Ramos (cell line): ENCODE results near the gene ELMO3.

Experiments
- in situ Hi-C: fragments of 300-500 bp; cut with MboI; formaldehyde crosslinking; loops from one replicate; pipeline ENCODE4 v1.14.3; 2022; ENCODE audit warnings: low sequenced_read_pairs; ENCODE audit not compliant: unreplicated experiment

The ELMO3 gene, protein sequence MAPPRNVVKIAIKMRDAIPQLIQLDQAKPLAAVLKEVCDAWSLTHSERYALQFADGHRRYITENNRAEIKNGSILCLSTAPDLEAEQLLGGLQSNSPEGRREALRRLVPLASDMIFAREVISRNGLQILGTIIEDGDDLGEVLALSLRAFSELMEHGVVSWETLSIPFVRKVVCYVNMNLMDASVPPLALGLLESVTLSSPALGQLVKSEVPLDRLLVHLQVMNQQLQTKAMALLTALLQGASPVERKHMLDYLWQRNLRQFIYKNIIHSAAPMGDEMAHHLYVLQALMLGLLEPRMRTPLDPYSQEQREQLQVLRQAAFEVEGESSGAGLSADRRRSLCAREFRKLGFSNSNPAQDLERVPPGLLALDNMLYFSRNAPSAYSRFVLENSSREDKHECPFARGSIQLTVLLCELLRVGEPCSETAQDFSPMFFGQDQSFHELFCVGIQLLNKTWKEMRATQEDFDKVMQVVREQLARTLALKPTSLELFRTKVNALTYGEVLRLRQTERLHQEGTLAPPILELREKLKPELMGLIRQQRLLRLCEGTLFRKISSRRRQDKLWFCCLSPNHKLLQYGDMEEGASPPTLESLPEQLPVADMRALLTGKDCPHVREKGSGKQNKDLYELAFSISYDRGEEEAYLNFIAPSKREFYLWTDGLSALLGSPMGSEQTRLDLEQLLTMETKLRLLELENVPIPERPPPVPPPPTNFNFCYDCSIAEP

DNA sequence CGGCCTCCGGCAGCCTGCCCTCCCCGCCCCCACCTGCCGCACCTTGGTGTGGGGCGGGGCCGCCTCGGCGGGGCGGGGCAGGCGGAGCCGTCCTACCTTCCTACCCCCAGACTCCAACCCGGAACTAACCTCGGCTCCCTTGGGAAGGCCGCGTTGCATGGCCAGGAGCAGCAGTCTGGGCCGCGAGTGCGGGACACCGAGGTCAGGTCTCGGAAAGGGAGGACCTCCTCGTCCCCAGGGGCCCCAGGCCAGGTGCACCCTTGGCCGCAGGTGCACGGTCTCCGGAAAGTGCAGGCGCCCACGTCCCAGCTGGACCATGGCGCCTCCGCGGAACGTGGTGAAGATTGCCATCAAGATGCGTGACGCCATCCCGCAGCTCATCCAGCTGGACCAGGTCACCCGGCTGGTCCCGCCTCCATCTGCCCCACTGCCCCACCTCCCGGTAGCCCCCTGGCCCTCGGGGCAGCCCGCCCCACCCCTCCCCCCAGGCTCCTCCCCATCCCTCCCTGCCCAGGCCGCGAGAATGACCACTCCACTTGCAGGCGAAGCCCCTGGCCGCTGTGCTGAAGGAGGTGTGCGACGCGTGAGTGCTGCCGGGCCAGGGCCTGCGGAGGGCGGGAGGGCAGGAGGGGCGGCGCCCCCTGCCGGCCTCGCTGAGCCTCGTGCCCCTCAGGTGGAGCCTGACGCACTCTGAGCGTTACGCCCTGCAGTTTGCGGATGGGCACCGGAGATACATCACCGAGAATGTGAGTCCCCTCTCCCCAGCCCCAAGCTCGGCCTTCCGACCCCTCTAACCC is at the start of gene ELMO3:
Gene ELMO3 (plus strand): TSS at position 121 of the 797 bp plus-strand sequence. CDS start 196 bp downstream, at position 317.
- in situ Hi-C loops: no loop called here

DNA sequence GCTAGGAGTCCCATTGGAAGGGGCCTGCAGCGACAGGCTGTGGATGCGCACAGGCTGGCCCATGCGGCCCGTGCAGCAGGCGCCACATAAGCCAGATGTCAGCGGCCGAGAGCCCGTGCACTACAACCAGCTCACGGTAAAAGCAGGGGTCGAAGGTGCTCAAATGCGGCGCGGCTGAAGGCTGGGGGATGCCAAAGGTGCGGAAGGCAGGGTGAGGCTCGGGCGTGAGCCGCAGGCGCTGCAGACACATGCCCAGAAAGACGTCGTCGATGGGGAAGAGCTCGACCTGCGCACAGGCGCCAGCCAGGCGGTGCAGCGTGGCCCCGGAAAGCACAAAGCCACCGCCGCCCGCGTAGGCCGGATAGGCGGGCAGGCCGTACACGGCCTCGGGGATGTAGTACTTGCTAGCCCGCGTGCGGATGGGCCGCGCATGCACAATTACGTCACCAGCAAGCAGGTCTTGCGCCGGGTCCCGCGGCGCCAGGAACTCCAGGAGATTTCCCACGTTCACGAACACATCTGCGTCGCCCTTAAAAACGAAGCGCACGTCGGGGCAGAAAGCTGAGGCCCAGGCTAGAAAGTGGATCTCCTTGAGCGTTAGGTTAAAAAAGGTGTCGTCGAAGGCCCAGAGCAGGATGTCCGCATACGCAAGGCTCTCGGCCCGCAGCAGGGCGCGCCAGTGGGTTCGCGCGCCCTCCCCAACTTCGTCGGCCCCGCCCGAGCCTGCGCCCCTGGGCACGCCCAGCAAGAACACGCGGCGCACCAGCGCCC is 49.5 kb upstream of the ELMO3 start:
- in situ Hi-C loops: loop anchor here (5.0 kb wide), 1 partner anchor 132 kb away; no protein-coding TSS in a partner anchor

DNA sequence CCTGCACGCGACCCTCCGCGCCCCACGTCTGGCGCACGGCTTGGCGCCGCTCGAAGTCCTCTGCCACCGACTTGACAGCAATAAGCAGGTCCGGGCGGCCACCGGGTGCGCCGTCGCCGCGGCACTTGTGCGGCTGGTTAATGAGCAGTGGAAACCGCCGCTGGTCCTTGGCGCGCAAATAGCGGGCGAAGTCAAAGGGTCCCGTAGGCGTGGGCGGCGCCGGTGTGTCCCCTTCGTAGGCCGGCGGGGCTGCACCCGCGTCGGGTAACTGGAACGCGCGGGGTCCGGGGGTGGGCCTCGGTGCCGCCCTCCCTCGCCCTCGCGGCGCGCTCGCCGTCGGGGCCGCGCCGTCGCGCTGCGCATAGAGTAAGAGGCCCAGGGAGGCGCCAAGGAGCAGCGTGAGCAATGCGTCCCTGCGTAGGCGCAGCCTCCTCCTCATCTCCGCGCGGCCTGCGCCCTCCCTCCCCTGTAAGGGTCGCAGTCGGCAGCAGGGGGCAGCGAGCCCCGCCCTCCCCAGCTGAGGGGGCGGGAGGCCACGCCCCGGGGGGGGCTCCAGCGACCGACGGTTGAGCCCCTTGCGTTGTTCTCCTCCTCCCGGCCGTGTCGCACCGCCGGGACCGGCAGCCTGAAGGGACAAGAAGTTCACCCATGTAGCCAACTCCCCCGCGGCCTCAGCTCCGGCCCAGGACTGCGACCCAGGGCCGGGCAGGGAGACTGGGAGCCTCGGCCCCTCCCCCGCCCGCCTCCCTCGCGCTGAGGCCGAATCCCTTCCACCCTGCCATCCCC is 48.7 kb upstream of the ELMO3 start:
- in situ Hi-C loops: no loop called here

DNA sequence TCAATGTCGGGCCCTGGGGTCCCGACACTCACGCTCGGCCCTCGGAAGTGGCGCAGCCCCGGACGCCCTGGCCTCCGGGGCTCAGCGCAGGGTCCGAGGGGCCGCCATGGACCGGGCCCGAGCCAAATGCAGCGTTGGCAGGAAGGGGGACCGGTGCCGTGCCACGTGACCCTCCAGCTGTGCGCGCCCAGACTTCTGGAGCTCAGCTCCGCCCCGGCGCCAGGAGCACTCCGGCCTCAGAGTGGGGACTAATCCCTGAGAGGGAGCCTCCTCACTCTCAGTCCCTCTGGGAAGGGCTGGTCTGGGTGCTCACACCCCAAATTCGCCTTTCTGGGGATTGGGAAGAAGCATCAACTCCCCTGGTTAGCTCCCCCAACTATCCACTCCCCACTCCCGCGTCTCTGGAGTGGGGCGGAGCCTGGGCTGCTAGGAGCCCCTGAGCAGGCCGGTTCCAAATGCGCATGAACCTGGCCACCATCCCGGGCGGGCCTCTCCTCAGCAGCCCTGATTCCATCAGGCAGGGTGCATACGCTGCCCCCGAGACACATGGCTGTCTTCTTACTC is 48.0 kb upstream of the ELMO3 start, which contains the start of gene B3GNT9:
Gene B3GNT9 (minus strand): TSS at position 166 of the 564 bp plus-strand sequence. CDS start 513 bp downstream, outside the sequence.
- in situ Hi-C loops: no loop called here

DNA sequence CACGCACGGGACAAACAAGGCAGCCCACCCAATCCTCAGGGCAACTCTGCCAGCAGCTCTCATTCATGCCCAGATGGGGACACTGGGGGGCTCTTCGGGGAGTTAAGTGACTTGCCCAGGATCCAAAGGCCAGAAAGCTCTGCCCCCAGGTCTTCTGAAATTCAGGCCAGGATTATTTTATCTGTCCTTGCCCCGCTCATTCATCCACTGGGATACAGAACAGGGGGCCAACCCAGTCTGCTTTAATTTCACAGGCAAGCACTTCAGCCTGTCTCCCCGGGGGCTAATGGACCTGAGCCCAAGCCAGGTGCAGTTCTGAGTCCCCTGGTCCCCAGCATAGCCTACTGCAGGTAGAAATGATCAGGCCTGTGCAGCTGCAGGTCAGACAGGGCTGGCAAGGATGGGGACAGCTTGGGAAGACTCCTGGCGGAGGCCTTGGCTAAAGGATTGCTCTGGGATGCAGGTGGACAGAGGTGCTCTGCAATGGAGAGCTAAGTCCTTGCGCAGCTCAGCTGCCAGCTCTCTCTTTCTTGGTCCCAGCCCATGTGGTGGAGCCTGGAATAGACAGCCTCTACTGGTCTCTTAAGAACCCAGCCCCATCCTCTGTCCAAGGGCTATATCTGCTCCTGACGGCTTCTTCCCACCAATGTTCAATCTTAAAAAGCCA is 47.4 kb upstream of the ELMO3 start:
- in situ Hi-C loops: no loop called here

DNA sequence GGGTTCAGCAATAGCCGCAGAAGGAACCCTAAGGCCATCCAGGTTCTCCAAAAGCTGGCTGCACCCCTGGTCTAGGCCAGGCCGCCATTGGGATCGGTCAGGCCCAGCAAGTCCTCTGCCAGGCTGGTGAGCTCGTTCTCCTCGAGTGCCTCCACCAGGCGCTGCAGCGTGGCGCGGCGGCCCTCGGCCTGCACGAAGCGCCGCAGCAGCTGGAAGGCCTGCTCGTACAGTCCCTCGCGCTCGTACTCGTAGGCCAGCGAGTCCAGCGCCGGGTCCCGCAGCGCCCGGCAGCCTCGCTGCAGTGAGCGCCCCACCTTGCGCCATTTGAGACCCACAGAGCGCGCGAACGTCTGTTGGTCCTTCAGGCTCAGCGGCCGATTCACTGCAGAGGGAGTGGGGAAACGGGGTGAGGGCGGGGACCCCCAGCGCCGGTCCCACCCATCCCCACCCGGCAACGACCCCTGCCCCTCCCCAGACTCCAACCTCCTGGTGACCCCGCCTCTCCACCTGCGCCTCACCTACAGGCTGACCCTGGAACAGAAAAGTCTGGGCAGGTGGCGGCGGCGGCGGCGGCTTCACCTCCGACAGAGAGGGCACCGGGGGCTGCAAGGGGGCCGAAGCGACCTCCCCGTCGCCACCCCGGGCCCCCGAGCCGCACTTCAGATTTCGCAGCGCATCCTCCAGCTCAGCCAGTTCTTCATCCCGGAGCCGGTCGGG is 44.2 kb upstream of the ELMO3 start:
- in situ Hi-C loops: no loop called here

DNA sequence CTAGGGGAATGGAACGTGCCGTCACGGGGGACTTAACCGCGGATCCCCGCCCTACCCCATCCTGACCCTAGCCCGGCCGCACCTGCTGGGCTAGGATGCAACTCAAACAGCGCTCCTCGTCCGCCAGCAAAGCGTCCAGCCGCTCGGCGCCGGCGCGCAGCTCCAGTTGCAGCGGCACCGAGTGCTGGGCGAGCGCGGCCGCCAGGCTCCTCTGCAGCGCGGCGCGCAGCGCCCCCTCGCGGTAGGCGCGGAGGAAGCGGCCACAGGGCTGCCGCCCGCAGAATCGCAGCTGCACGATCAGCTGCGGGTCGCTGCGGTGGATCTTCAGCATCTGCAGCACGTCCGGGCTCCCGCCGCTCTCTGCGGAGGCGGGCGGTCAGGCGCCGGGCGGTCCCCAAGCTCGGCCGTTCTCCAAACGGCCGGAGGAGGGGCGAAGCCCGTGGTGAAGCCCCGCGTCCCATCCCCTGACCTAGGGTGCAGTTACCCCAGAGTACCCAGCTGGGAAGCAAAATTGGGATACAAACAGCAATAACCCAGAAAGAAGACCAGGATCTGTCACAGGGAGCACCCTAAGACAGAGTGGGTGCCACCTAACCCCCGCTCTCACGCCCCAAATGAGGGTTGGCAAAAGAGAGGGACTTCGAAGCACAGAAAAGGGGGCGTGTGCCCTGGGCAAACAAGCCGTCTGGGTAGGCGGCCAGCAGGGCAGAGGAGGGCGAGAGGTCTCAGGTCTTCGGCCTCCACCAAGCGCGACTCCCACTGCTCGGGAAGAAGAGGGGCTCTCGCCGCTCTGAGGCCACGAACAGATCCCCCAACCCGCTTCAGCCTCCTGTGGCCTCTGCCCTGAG is 43.4 kb upstream of the ELMO3 start:
- in situ Hi-C loops: no loop called here

DNA sequence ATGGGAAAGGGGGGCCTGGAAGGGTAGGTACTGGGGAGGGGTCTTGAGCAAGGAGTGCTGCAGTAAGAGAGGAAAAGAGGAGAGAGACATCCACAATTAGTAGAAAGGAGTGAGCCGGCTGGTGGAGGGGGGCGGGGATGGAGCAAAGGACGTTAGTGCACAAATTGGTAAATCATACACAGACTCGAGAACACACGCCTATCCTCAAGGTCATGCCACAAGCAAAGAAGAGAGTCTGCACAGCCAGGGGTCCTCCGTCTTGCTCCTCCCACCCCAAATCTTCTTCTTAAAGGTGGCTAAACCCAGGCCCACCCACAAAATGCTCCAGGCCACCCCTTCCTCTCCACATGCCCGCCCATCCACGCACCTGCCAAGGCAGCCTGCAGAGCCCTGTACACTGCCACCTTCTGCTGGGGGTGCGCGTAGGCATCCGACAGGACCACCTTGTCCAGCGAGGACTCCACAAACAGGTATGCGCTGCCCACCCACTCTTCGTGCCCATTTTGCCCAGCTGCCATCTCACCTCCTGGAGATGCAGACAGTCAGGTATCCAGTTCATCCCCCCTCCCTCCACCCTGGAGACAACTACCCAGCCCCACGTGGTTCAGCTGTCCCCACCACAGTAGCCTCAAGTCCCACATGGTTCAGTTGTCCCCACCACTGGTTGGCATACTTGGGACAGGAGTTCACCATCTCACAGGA is 42.6 kb upstream of the ELMO3 start:
- in situ Hi-C loops: no loop called here

DNA sequence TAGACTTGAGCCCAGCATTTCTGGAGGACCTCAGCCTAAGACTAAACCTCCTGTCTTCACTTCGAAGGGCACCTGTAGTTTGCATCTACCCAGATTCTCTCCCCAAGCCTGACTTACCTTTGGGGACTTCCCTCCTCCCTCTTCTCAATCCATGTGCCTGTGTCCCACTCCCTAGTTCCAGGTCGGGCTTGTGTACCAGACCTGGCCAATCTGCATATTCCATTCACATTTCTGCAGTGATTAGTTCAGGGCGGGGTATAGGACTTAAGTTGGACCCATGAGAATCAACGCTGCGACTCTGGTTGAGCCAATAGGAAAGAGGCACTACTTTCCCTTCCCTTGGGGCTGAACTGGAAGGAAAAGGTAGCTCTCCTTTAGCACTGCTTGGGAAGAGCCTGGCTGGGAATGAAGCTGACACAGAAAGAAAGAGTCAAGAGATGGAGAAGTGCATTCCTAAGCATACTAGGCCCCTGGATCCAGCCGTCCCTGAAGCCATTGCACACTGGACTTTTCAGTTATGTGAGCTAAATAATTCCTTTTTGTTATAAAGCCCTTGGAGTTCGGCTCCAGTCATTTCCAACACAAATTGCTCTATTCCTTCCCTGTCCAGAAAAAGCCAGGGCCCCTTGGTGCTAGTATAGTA is 41.7 kb upstream of the ELMO3 start:
- in situ Hi-C loops: no loop called here

DNA sequence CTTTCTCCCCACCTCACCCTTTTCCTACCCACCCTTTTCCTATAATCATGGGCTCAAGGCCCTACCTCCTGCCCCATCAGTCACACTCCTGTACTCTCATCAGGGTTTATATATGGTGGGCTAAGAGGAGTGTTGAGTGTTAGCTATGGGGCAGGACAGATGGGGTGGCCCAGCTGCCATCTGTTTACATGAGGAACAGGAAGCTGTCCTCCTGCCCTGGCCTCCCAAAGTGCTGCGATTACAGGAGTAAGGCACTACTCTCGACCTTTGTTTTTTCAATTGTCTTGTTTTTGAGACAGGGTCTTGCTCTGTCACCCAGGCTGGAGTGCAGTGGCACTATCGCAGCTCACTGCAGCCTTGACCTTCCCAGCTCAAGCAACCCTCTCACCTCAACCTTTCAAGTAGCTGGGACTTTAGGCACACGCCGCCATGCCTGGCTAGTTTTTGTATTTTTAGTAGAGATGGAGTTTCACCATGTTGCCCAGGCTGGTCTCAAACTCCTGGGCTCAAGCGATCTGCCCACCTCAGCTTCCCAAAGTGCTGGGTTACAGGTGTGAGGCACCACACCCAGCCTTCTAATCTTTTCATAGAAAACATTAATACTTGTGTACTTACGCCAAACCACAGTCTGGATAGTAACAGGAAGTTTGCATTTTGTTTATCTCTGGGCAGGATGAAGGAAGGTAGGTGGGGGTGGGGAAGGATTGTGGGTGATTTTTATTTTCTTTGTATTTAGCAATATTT is 40.9 kb upstream of the ELMO3 start:
- in situ Hi-C loops: no loop called here

DNA sequence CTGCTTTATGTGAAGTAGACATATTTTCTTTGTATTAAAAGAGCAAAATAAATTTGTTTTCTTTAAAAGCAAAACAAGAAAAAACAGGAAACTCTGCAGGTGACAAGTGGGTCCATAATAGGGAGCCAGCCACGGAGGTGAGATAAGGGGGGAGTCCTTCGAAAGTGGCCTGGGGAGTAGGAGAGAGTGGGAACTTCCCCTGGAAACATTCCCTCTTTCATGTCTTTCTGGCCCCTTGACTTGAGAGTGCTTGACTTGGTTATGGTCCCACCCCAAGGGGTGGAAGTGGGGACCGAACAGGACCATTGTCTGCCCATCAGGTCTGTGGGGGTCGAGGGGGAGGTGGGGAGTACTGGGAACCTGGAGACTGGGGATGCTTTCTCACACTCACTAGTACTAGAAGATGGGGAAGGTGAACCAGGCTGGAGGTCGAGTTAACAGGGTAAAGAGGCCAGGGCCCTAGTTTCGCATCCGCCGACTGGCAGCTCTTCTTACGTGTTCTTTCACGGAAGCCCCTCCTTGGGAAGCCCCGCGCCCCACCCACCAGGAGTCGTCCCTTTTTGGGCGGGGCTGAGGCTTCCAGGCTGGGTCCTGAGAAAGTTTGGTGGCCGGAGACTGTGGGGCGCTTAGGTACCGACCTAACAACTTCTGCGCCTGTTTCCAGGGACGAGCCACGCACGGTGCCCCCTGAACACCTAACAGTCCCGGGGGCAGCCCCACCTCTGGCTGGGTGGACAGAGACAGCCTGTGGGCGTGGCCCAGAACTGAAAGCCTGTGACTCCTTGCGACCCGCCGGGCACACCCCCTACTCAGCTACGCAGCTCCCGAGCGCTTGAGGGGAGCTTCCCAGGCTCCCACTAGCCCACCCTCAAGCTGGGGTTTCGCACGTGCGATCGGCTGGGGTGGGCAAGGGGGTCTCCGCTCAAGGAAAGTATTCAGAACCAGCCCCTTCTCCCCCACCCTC is 40.0 kb upstream of the ELMO3 start:
- in situ Hi-C loops: no loop called here

DNA sequence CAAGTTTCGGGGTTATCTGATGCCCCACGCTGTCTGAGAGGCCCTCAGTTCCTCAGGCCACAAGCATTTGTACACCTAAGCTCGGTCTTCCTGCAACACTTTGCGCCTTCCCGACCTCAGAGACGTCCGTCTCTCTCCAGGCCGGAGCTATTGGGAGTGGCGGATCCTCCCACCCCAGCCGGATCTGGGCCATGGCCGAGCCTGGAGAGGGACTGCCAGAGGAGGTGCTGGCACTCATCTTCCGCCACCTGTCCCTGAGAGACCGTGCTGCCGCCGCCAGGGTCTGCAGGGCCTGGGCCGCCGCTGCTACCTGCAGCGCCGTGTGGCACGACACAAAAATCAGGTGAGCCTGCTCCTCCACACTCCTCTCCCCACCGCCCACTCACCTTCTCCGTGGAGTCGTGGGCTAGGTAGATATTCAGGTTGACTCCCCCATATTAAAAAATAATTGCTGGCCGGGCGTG is 37.3 kb upstream of the ELMO3 start:
- in situ Hi-C loops: no loop called here

DNA sequence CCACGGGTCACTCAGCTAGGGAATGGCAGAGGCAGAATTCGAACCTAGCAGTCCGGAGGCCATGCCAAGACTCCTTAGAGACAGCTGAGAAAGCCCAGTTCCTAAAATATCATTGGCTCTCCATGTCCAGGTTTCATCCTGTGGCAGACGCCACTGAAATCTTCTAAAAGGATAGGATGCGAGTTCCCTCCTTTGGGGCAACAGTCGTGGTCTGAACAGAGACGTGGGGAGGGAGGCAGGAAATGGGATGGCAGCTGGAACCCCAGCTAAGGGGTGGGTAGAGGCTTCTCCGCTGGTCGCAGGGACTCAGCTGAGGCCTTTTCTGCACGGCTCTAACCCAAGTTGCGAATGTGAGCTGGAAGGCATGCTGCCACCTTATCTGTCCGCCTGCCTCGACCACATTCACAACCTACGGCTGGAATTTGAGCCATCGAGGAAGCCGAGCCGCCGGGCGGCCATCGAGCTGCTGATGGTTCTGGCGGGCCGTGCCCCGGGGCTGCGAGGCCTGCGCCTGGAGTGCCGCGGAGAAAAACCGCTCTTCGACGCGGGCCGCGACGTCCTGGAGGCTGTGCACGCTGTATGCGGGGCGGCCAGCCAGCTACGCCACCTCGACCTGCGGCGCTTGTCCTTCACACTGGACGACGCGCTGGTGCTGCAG is 36.3 kb upstream of the ELMO3 start:
- in situ Hi-C loops: no loop called here
